Measurements from ENCODE around the gene MRPS22. TPM values are rescaled to one million over a fixed set of nuclear protein-coding genes. Genes with fewer than 3 reads are reported as not detected.

Gene MRPS22
- total and polyA plus RNA-seq, 2 of the 8 experiments (the other 6 are each of a cell fraction or from before 2014, with no cell fraction given): 28.3 to 45.8 TPM

- TF ChIP-seq SIN3A (conservative IDR thresholded peaks at IDR 0.05 in 1 of 2, IDR thresholded peaks at IDR 0.05 in 1 of 2; ENCODE audit: low read depth in 1 of 2, low read length in 2 of 2) (no peak), CREB1 (IDR thresholded peaks at IDR 0.05) (no peak), EP300 (IDR thresholded peaks at IDR 0.05; ENCODE audit: borderline replicate concordance in 1 of 2, low read depth in 2 of 2, low read length in 2 of 2) (no peak), CHD2 (IDR thresholded peaks at IDR 0.05; ENCODE audit: low read length) (no peak), KDM4A (IDR thresholded peaks at IDR 0.05; ENCODE audit: low read depth, low read length, severe bottlenecking) (no peak), SIRT6 (IDR thresholded peaks at IDR 0.05; ENCODE audit: low read length) (no peak), EGR1 (IDR thresholded peaks at IDR 0.05; ENCODE audit: borderline replicate concordance, low read depth, low read length) (no peak), CBX5 (IDR thresholded peaks at IDR 0.05; ENCODE audit: low read depth, low read length) (no peak), RNF2 (IDR thresholded peaks at IDR 0.05; ENCODE audit: borderline replicate concordance, low read depth, low read length, missing control alignments, poor library complexity, severe bottlenecking) (no peak), TEAD4 (IDR thresholded peaks at IDR 0.05; ENCODE audit: low read depth, low read length) (no peak), RXRA (IDR thresholded peaks at IDR 0.05; ENCODE audit: insufficient read depth, low read depth, low read length) (no peak), ATF2 (IDR thresholded peaks at IDR 0.05; ENCODE audit: low read length) (no peak)
These were observed 16.0 kb upstream of the MRPS22 start (continued) for GRCh38 chr3:139327861-139328260.

Data from H1 (cell line).